ENCODE data around the gene SH3TC1.

GRCh38 chr4:8228319-8229250 lies 29.5 kb downstream of the SH3TC1 start:
- TF ChIP-seq, protein P1, sequence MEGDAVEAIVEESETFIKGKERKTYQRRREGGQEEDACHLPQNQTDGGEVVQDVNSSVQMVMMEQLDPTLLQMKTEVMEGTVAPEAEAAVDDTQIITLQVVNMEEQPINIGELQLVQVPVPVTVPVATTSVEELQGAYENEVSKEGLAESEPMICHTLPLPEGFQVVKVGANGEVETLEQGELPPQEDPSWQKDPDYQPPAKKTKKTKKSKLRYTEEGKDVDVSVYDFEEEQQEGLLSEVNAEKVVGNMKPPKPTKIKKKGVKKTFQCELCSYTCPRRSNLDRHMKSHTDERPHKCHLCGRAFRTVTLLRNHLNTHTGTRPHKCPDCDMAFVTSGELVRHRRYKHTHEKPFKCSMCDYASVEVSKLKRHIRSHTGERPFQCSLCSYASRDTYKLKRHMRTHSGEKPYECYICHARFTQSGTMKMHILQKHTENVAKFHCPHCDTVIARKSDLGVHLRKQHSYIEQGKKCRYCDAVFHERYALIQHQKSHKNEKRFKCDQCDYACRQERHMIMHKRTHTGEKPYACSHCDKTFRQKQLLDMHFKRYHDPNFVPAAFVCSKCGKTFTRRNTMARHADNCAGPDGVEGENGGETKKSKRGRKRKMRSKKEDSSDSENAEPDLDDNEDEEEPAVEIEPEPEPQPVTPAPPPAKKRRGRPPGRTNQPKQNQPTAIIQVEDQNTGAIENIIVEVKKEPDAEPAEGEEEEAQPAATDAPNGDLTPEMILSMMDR (IDR thresholded peaks at IDR 0.05; ENCODE audit: low read depth, low read length): no peak
- no peak for TF ChIP-seq EZH2phosphoT487 (IDR thresholded peaks at IDR 0.05; ENCODE audit: low read depth)
